ENCODE data around the gene GRIA4.
"Not testable (repeated sequence)": the region's sequence is repeated elsewhere in the genome, so short reads cannot be mapped to it uniquely, and the experiment has no call there.

Gene GRIA4

GRCh38 chr11:105929084-105929955, 319.4 kb downstream of the GRIA4 start:
- no peak for DNase-seq

DNA sequence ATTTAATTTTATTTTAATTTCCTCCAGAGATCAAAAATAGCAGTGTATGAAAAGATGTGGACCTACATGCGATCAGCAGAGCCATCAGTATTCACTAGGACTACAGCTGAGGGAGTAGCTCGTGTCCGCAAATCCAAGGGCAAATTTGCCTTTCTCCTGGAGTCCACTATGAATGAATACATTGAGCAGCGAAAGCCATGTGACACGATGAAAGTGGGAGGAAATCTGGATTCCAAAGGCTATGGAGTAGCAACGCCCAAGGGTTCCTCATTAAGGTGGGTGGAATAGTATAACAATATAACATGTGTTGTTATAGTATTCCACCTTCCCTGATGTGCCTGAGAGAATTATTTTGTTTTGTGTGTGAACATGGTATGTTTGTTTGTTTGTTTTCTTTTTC, 323.8 kb downstream of the GRIA4 start:
- DNase-seq = no peak

DNA sequence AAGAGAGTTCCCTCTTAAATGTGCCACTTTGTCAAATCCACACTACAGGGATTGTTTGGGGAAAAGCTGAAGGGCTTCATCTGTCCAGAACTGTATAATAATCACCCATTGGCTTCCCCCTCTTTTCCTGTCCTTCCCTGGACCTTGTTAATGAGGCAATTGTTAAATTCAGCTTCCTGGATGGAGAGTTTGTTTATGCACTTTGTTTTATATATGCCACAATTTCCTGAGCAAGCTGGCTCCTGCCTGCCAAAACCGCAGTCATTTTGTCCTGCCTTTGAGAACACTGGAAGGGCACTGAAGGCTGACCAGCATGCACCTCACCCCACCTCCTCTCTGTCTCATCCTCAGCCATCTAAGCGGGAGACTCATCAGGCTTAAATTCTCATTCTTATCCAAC, 325.9 kb downstream of the GRIA4 start:
- peak in 1 of 2 donors; percentile 12 for DNase-seq

DNA sequence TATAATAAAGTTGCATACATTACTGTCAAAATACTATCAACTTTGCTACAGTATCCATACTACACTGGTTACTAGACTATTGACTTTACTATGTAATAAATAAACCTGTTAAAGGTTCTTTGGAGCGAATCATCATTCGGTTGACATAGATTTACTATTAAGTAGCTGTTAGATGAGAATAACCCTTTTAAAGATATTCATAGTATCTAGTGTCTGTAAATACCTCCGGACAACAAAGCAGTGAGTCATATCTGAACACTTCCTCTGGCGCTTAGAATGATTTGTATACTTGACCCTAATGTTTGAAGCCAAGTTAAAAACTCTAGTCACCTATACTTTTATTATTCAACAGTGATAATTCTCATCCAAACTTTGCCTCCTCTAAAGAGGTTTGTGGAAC, 327.5 kb downstream of the GRIA4 start:
- no peak for DNase-seq

GRCh38 chr11:105937738-105938137, 327.9 kb downstream of the GRIA4 start:
- no peak for DNase-seq

DNA sequence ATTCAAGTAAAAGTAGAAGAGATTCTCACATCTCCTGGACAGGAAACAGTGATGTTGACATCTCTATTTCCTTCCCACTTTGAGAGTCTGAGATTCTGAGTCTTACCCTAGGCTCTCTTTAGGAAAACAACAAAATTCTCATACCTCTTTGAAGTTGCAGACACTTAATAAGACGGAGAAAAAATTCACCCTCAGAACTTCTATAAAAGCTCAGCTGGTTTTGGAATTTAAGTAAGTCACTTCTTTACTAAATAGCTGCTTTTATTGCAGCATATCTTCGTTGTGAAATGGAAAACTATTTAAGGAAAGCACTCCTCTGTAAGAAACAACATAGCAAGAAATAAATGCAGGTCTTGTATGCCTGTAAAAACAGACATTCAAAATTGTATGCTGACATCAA, 333.0 kb downstream of the GRIA4 start:
- DNase-seq = no peak

DNA sequence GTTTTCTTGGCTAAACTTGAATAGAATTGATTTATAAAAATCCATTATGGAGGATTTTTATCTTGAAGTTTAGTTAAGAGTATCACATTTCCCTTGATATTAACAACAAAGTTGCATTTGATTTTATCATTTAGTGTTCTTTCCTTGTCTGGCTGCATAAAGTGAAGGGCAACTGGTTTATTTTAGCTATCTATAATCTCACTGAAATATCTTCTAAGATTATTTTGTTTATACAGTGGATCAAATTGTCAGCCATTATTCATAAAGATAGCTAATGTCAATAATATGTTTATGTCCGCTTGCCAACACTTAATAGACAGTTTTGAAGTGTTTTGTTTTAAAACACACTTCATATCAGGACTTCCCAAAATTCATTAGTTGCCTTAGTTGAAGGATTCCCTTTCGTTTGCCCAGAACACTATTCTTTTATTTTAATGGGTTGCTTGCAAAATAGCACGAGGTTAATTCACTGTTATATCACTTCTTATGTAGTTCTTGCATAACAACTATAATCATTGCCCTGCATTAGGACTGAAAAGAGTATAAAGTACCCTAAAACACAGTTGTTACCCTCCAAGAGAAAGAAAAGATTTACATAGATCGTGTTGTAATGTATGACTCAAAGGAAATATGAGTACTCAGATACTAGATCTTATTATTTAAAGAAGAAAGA, 339.2 kb downstream of the GRIA4 start:
- no peak for DNase-seq

DNA sequence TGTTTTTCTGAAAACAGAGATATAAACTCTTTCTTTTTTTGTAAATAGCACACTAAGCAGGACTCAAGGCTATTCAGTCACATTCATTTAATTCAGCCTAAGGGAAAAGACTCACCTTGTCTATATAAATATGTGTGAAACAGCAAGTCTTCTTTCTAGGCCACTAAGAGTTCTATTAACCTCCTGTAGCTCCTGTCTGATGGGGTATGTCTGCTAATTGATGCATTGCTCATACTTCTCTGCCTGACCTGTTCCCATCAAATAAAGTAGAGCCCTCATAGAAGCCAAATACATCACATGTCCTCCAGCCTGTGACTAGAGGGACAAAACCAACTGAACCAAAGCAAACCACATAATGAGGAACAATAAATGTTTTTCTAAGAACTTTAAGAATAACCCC, 344.0 kb downstream of the GRIA4 start:
- DNase-seq = no peak

DNA sequence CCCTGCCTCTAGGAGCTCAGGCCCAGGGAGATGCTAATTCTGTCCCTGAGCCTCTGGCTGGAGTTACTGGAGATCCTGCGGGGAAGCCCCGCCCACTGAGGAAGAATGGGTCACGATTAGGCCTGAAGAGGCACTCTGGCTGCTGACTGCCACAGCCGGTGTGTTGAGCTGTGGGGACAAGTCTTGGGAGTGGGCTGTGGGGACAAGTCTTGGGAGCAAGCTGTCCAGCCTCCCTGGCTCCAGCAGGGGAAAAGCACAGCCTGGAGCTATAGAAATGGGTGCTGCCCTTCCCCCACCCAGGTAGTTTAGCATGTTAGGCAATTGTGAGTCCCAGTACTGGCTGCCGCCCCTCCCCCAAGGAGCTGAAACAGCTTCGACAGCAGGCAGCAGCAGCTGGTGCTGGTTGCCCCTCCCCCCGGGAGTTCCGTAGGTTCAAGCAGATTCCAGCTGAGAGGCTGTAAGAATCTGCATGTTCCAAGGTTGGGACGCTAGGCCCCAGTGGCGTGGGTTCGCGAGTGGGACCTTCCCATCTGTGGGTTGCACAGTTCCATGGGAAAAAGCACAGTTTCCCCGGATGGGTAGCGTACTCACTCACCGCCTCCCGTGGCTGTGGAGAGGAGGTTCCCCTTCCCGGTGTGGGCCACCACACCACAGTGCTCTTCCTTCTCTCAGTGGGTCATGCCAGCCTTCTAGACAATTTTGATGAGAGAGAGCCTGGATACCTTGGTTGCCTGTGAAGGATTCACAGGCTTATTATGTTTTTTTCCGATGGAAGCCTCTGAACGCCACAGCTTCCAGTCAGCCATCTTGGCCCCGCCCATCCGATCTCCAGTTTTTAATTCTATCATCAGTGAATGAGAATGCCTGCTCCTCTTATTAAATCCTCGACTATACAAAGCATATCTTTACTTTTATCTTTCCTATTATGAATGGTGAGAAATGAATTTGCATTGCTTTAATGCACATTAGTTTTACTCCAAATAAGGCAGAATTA, 350.7 kb downstream of the GRIA4 start:
- no peak for DNase-seq

GRCh38 chr11:105968021-105968697, 358.3 kb downstream of the GRIA4 start:
- no peak for DNase-seq

DNA sequence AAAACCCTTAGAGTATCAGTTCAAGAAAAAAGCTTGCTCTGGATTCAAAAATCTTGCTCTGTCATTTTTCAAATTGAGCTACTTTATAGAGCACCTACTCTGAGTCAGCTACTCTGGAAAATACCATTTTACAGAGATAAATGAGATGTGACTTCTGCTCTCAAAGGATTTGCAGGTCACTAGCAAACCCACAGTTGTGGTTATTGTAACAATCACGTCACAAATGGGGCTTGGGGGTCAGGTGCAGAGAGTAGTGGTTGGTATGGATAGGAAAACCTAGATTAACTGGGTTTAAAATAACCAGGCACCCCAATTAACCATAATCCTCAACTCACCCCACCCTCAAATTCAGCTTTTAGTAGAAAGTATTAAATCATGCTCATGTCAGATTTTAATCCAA, 359.9 kb downstream of the GRIA4 start:
- DNase-seq = no peak

DNA sequence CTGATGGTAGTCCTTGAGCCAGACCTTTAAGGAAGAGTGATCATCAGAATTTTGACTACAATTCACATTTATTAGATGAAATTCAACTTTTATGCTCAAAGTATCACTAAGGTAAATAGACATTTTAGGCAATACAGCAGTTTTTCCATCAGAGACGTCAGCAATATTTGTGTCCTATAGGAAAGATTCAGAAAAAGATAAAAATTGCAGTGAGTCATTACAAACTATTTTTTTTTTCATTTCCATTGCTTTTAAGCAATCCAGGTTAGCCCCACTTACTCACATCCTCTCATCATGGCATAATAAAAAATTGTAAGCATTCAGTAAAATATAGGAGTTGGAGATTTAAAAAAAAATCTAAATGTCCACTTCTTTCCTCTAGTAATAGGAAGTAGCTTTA, 365.3 kb downstream of the GRIA4 start:
- no peak for DNase-seq

GRCh38 chr11:105979997-105980703, 370.3 kb downstream of the GRIA4 start:
- DNase-seq = no peak

GRCh38 chr11:105986554-105986953, 376.7 kb downstream of the GRIA4 start:
- no peak for DNase-seq

GRCh38 chr11:105988197-105988596, 378.3 kb downstream of the GRIA4 start:
- no peak for DNase-seq

GRCh38 chr11:105989124-105989523, 379.3 kb downstream of the GRIA4 start:
- DNase-seq = no peak

DNA sequence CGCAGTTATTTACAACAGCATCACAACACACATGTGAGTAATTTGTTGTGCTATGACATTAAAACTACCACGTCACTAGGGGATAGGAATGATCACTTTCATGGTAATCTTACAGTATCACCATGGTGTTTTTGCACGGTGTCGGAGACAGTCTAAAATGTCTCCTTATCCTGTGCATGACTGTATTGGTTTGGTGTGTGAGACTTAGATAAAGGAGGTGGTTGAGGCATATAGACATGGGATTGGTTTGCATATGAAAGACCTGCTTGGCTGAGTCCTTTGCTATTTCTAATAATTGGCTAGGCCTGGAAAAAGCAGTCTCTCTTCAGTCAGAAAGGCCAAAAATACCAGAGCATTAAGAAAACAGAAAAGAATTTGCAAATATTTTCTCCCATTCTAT, 382.0 kb downstream of the GRIA4 start:
- no peak for DNase-seq

DNA sequence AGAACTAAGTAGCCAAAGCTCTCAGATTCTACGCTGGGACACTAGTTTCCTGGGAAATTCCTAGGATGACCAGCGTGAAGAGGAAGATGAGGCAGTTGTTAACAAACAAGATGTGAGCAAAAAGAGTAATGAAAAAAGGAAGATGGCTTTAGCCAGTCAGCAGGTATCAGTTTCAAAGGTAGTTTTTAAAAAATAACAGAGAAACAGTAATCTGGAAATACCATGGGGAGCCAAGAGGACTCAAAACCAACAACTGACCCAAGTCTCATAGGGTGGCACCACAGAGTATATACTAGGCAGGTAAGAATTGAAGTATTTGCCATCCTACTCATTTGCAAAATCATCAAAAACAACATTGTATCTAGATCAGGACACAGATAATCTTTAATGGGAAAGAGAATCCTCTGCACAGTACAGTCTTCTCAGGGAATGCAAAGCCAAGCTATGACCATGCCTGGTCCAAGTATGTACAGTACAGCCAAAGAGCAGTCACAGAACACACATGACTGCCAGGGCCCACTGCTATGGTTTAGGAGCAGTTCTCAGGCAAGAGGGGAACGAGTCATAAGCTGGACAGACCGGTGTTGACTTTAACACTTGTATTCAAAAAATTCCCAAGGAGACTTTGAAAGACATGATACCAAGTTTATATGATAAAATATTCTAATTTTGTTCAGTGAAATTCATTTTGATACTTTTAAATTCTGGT, 391.6 kb downstream of the GRIA4 start:
- no peak for DNase-seq

GRCh38 chr11:106003094-106003493, 393.2 kb downstream of the GRIA4 start:
- DNase-seq = not testable (repeated sequence)

GRCh38 chr11:106011481-106011880, 401.6 kb downstream of the GRIA4 start:
- no peak for DNase-seq

- DNase-seq = peak in 1 of 2 donors; percentile 30
These were observed 402.9 kb downstream of the GRIA4 start for GRCh38 chr11:106012744-106013143.
